IMR-90 (cell line): ENCODE data around the gene RHBDD1.

Experiments used
- CEBPB ChIP-seq: IDR thresholded peaks from 2 replicates; pipeline ENCODE4 v1.6.1; 2012; ENCODE audit warnings: low read depth, low read length, improper control_type of control experiment
- CHD1 ChIP-seq: IDR thresholded peaks from 2 replicates; pipeline ENCODE4 v1.6.1; 2012; ENCODE audit warnings: low read depth, low read length, improper control_type of control experiment
- ELK1 ChIP-seq: fragments of 150-350 bp; IDR thresholded peaks from 2 replicates; pipeline ENCODE4 v1.6.1; 2016; ENCODE audit warnings: low read depth, mild to moderate bottlenecking, low read length, moderate library complexity, borderline replicate concordance
- FOS ChIP-seq: fragments of 150-350 bp; IDR thresholded peaks from 2 replicates; pipeline ENCODE4 v1.6.1; 2016; ENCODE audit warnings: low read depth, low read length
- MAZ ChIP-seq: IDR thresholded peaks from 2 replicates; pipeline ENCODE4 v1.6.1; 2012; ENCODE audit warnings: low read depth, mild to moderate bottlenecking, low read length, improper control_type of control experiment, moderate library complexity, borderline replicate concordance
- MXI1 ChIP-seq: IDR thresholded peaks from 2 replicates; pipeline ENCODE4 v1.6.1; 2012; ENCODE audit warnings: low read depth, mild to moderate bottlenecking, low read length, moderate library complexity, borderline replicate concordance
- NFE2L2 ChIP-seq: fragments of 150-350 bp; IDR thresholded peaks from 2 replicates; pipeline ENCODE4 v1.6.1; 2016; ENCODE audit warnings: low read depth, mild to moderate bottlenecking, low read length
- POLR2A ChIP-seq: IDR thresholded peaks from 2 replicates; pipeline ENCODE4 v1.6.1; 2012; ENCODE audit warnings: mild to moderate bottlenecking, low read depth, low read length
- RAD21 ChIP-seq: IDR thresholded peaks from 2 replicates; pipeline ENCODE4 v1.6.1; 2012; ENCODE audit warnings: low read length, improper control_type of control experiment
- RCOR1 ChIP-seq: IDR thresholded peaks from 2 replicates; pipeline ENCODE4 v1.6.1; 2012; ENCODE audit warnings: mild to moderate bottlenecking, low read length, improper control_type of control experiment; ENCODE audit not compliant: insufficient replicate concordance
- RFX5 ChIP-seq: IDR thresholded peaks from 2 replicates; pipeline ENCODE4 v1.8.0; 2012; ENCODE audit warnings: low read depth, mild to moderate bottlenecking, low read length, moderate library complexity
- SMC3 ChIP-seq: fragments of 150-350 bp; IDR thresholded peaks from 2 replicates; pipeline ENCODE4 v1.6.1; 2016; ENCODE audit warnings: low read depth, mild to moderate bottlenecking, antibody characterized with exemption, low read length, moderate library complexity
- TF ChIP-seq, protein P1 (sequence below): conservative IDR thresholded peaks from 2 replicates; pipeline ENCODE4 v1.5.1; 2012; ENCODE audit warnings: mild to moderate bottlenecking, low read depth, low read length, improper control_type of control experiment
- TF ChIP-seq, protein P2 (sequence below): fragments of 150-350 bp; IDR thresholded peaks from 2 replicates; pipeline ENCODE4 v1.6.1; 2017; ENCODE audit warnings: mild to moderate bottlenecking, antibody characterized with exemption, low read length, low read depth

- TF ChIP-seq, protein P1, sequence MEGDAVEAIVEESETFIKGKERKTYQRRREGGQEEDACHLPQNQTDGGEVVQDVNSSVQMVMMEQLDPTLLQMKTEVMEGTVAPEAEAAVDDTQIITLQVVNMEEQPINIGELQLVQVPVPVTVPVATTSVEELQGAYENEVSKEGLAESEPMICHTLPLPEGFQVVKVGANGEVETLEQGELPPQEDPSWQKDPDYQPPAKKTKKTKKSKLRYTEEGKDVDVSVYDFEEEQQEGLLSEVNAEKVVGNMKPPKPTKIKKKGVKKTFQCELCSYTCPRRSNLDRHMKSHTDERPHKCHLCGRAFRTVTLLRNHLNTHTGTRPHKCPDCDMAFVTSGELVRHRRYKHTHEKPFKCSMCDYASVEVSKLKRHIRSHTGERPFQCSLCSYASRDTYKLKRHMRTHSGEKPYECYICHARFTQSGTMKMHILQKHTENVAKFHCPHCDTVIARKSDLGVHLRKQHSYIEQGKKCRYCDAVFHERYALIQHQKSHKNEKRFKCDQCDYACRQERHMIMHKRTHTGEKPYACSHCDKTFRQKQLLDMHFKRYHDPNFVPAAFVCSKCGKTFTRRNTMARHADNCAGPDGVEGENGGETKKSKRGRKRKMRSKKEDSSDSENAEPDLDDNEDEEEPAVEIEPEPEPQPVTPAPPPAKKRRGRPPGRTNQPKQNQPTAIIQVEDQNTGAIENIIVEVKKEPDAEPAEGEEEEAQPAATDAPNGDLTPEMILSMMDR = no peak
- TF ChIP-seq POLR2A (no peak), RCOR1 (no peak), CEBPB (no peak), ELK1 (no peak), RAD21 (no peak), MAZ (no peak), MXI1 (no peak), SMC3 (no peak), RFX5 (no peak), NFE2L2 (no peak), FOS (no peak), CHD1 (no peak)
- TF ChIP-seq, protein P2, sequence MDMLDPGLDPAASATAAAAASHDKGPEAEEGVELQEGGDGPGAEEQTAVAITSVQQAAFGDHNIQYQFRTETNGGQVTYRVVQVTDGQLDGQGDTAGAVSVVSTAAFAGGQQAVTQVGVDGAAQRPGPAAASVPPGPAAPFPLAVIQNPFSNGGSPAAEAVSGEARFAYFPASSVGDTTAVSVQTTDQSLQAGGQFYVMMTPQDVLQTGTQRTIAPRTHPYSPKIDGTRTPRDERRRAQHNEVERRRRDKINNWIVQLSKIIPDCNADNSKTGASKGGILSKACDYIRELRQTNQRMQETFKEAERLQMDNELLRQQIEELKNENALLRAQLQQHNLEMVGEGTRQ = no peak
Observed at GRCh38 chr2:227010433-227010832, 174.6 kb downstream of the RHBDD1 start.
